Esophagus muscularis mucosa (tissue), 3 donors: ENCODE data around the gene BIRC6.

Experiments
- CTCF ChIP-seq, 3 experiments: fragments of 200-600 bp in 2 of 3; fragments of 450-650 bp in 1 of 3; sonication (generic) in 2 of 3; IDR thresholded peaks; one replicate each; pipeline ENCODE4 v1.5.1; 2017 to 2019; ENCODE audit warnings: antibody characterized with exemption in 3 of 3, mild to moderate bottlenecking in 2 of 3, moderate library complexity in 1 of 3
- POLR2A ChIP-seq: fragments of 450-650 bp; IDR thresholded peaks from one replicate; pipeline ENCODE4 v1.6.1; 2017; ENCODE audit warnings: antibody characterized with exemption, moderate library complexity, mild to moderate bottlenecking, low read depth
- POLR2AphosphoS5 ChIP-seq, 2 donors: sonication (generic); formaldehyde crosslinking; IDR thresholded peaks; one replicate each; pipeline ENCODE4 v1.6.1; 2017; ENCODE audit warnings: antibody characterized with exemption in 2 of 2

GRCh38 chr2:32425719-32426141, 68.9 kb downstream of the BIRC6 start:
- no peak for TF ChIP-seq CTCF (IDR thresholded peaks at IDR 0.05)
- no peak for TF ChIP-seq POLR2A
- TF ChIP-seq POLR2AphosphoS5 (IDR thresholded peaks at IDR 0.05) = no peak
